ENCODE measurements around the gene PKDCC.
"Not testable (repeated sequence)": the region's sequence is repeated elsewhere in the genome, so short reads cannot be mapped to it uniquely, and the experiment has no call there.

PKDCC gene

GRCh38 chr2:42071791-42072190 is 24.0 kb downstream of the PKDCC start:
- H3K27ac ChIP-seq = no peak overlapping the region
- TF ChIP-seq CTCF (IDR thresholded peaks at IDR 0.05) (no peak), ZFX (IDR thresholded peaks at IDR 0.05; ENCODE audit: borderline replicate concordance) (no peak)

- no peak for TF ChIP-seq CTCF (IDR thresholded peaks at IDR 0.05)
- TF ChIP-seq ZFX (IDR thresholded peaks at IDR 0.05; ENCODE audit: borderline replicate concordance) = no peak
- no peak overlapping the region for H3K27ac ChIP-seq
Observed at GRCh38 chr2:42072349-42073118, 24.7 kb downstream of the PKDCC start.

- TF ChIP-seq CTCF (IDR thresholded peaks at IDR 0.05) (no peak), ZFX (IDR thresholded peaks at IDR 0.05; ENCODE audit: borderline replicate concordance) (no peak)
- H3K27ac ChIP-seq = no peak overlapping the region
Observed at GRCh38 chr2:42073739-42074503, 26.1 kb downstream of the PKDCC start.

GRCh38 chr2:42074661-42075060 is 26.8 kb downstream of the PKDCC start:
- H3K27ac ChIP-seq = no peak overlapping the region
- TF ChIP-seq ZFX (IDR thresholded peaks at IDR 0.05; ENCODE audit: borderline replicate concordance) (no peak), CTCF (IDR thresholded peaks at IDR 0.05) (no peak)

GRCh38 chr2:42076357-42077225 is 28.8 kb downstream of the PKDCC start:
- TF ChIP-seq ZFX (IDR thresholded peaks at IDR 0.05; ENCODE audit: borderline replicate concordance) = no peak
- no peak overlapping the region for H3K27ac ChIP-seq

- TF ChIP-seq CTCF (IDR thresholded peaks at IDR 0.05) (no peak), ZFX (IDR thresholded peaks at IDR 0.05; ENCODE audit: borderline replicate concordance) (no peak)
Observed at GRCh38 chr2:42077343-42077742, 29.5 kb downstream of the PKDCC start.

GRCh38 chr2:42079737-42080287 is 32.0 kb downstream of the PKDCC start:
- TF ChIP-seq ZFX (IDR thresholded peaks at IDR 0.05; ENCODE audit: borderline replicate concordance) (no peak), CTCF (IDR thresholded peaks at IDR 0.05) (no peak)
- no peak overlapping the region for H3K27ac ChIP-seq

More at GRCh38 chr2:42077343-42077742, 29.5 kb downstream of the PKDCC start:
- no peak overlapping the region for H3K27ac ChIP-seq

- H3K27ac ChIP-seq = not testable (repeated sequence)
Observed at GRCh38 chr2:42081151-42081550, 33.3 kb downstream of the PKDCC start.
